Measurements from ENCODE around the gene BRK1. TPM values are rescaled to one million over a fixed set of nuclear protein-coding genes. Genes with fewer than 3 reads are reported as not detected.

The BRK1 gene
- total and polyA plus RNA-seq, 2 donors (not counting 1 experiment from before 2014, with no cell fraction given): 55.0 to 86.3 TPM

DNA sequence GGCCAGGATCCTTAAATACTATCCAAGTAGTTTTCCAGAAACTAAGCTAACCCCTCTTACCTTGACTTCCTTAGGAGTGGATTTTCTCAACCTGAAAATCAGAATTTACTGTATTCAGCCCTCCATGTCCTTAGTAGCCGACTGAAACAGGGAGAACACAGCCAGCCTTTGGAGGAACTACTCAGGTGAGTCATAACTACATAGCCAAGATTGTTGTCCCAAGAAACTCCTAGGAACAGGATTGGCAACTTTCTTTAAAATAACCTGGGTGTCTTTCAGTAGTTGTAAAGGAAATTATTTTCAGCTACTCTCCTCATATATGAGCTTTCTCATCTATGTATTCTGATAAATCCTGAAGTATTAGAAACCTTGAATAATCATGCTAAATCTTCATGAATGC is 29.7 kb upstream of the BRK1 start:
- Histone ChIP-seq H3K27me3 (replicated peaks in 1 of 4; ENCODE audit: control extremely low read depth in 1 of 4, control insufficient read depth in 3 of 4, insufficient read depth in 4 of 4, low read length in 3 of 4) (no peaks in the 10 kb centered on the region), H4K20me1 (ENCODE audit: control insufficient read depth, insufficient read depth, low read length, poor library complexity, severe bottlenecking) (no peaks in the 10 kb centered on the region), H3K36me3 (replicated peaks in 1 of 2; ENCODE audit: control extremely low read depth in 1 of 2, control insufficient read depth in 1 of 2, extremely low read depth in 1 of 2, insufficient read depth in 2 of 2, low read length in 1 of 2) (peaks cover 0 to 41% of the 10 kb centered on the region in 2 experiments), H3K4me3 (ENCODE audit: control extremely low read depth in 1 of 5, extremely low read depth in 1 of 5, insufficient read depth in 1 of 5, low read depth in 2 of 5, low read length in 4 of 5) (no peak overlapping the region), H3K9ac (ENCODE audit: low read length) (no peak overlapping the region), H3K9me3 (ENCODE audit: control extremely low read depth in 1 of 3, control insufficient read depth in 2 of 3, insufficient read depth in 1 of 3, low read length in 2 of 3) (no peaks in the 10 kb centered on the region), H3K79me2 (ENCODE audit: control insufficient read depth, insufficient read depth, low read length) (no peaks in the 10 kb centered on the region), H3K27ac (ENCODE audit: low read length in 2 of 2) (no peak overlapping the region), H3K4me2 (replicated peaks; ENCODE audit: low read depth, low read length, poor library complexity, severe bottlenecking) (no peak overlapping the region), H3K4me1 (ENCODE audit: control insufficient read depth in 2 of 2, insufficient read depth in 2 of 2, low read length in 2 of 2) (no peaks in the 10 kb centered on the region), H2AFZ (ENCODE audit: insufficient read depth, low read depth, low read length, poor library complexity, severe bottlenecking) (no peak overlapping the region)
- 100% methylated on average over 1 of the region's 1 CpG for WGBS (ENCODE audit: insufficient coverage)
- no peak for ATAC-seq (ENCODE audit: low read depth)
- no peak for DNase-seq
- CTCF ChIA-PET: no interaction called here
- H3K9me3 Mint-ChIP-seq (ENCODE audit: insufficient read depth): no peaks in the 10 kb centered on the region
- H3K27ac Mint-ChIP-seq: no peak overlapping the region
- H3K27me3 Mint-ChIP-seq: no peaks in the 10 kb centered on the region
- POLR2A ChIA-PET: no interaction called here
- intact Hi-C loops (cut with micrococcal nuclease): no loop called here
- TF ChIP-seq EZH2 (IDR thresholded peaks at IDR 0.05; ENCODE audit: borderline replicate concordance, insufficient read depth, low read depth, low read length, poor library complexity, severe bottlenecking): no peak
- TF ChIP-seq, protein P1, sequence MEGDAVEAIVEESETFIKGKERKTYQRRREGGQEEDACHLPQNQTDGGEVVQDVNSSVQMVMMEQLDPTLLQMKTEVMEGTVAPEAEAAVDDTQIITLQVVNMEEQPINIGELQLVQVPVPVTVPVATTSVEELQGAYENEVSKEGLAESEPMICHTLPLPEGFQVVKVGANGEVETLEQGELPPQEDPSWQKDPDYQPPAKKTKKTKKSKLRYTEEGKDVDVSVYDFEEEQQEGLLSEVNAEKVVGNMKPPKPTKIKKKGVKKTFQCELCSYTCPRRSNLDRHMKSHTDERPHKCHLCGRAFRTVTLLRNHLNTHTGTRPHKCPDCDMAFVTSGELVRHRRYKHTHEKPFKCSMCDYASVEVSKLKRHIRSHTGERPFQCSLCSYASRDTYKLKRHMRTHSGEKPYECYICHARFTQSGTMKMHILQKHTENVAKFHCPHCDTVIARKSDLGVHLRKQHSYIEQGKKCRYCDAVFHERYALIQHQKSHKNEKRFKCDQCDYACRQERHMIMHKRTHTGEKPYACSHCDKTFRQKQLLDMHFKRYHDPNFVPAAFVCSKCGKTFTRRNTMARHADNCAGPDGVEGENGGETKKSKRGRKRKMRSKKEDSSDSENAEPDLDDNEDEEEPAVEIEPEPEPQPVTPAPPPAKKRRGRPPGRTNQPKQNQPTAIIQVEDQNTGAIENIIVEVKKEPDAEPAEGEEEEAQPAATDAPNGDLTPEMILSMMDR (IDR thresholded peaks at IDR 0.05): no peak
- H3K4me1 Mint-ChIP-seq: no peaks in the 10 kb centered on the region
- H3K4me3 Mint-ChIP-seq: no peak overlapping the region

DNA sequence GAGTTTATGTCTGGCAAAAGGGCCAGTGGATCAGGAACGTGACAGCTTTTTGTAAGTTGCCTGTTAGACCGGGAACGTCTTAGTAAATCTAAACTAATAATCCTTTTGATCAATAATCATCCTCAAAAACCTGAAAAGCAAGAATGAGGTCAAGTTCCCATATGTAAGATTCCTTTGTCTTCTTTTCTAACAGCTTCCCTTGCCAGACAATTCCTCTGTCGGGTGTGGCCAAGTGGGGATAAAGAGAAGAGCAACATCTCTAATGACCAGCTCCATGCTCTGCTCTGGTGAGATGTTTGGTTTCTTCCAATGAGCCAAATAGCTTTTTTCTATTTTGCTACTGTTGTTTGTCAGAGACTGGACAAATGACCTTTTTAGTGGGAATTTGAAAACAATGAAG is 27.2 kb upstream of the BRK1 start:
- H3K4me3 ChIP-seq (ENCODE audit: control extremely low read depth in 1 of 5, extremely low read depth in 1 of 5, insufficient read depth in 1 of 5, low read depth in 2 of 5, low read length in 4 of 5): no peak overlapping the region
- H3K9ac ChIP-seq (ENCODE audit: low read length): no peak overlapping the region
- no peak overlapping the region for H3K4me3 Mint-ChIP-seq
- no peaks in the 10 kb centered on the region for H3K27me3 ChIP-seq (replicated peaks in 1 of 4; ENCODE audit: control extremely low read depth in 1 of 4, control insufficient read depth in 3 of 4, insufficient read depth in 4 of 4, low read length in 3 of 4)
- no peaks in the 10 kb centered on the region for H3K9me3 Mint-ChIP-seq (ENCODE audit: insufficient read depth)
- TF ChIP-seq, protein P1 (IDR thresholded peaks at IDR 0.05): no peak
- TF ChIP-seq EZH2 (IDR thresholded peaks at IDR 0.05; ENCODE audit: borderline replicate concordance, insufficient read depth, low read depth, low read length, poor library complexity, severe bottlenecking): no peak
- no peaks in the 10 kb centered on the region for H3K9me3 ChIP-seq (ENCODE audit: control extremely low read depth in 1 of 3, control insufficient read depth in 2 of 3, insufficient read depth in 1 of 3, low read length in 2 of 3)
- no peaks in the 10 kb centered on the region for H3K79me2 ChIP-seq (ENCODE audit: control insufficient read depth, insufficient read depth, low read length)
- H3K27ac Mint-ChIP-seq: no peak overlapping the region
- intact Hi-C loops (cut with micrococcal nuclease): no loop called here
- H3K36me3 ChIP-seq (replicated peaks in 1 of 2; ENCODE audit: control extremely low read depth in 1 of 2, control insufficient read depth in 1 of 2, extremely low read depth in 1 of 2, insufficient read depth in 2 of 2, low read length in 1 of 2): peaks cover 0 to 41% of the 10 kb centered on the region in 2 experiments
- CTCF ChIA-PET: no interaction called here
- no peaks in the 10 kb centered on the region for H4K20me1 ChIP-seq (ENCODE audit: control insufficient read depth, insufficient read depth, low read length, poor library complexity, severe bottlenecking)
- H3K27me3 Mint-ChIP-seq: no peaks in the 10 kb centered on the region
- no peak for DNase-seq
- H3K4me2 ChIP-seq (replicated peaks; ENCODE audit: low read depth, low read length, poor library complexity, severe bottlenecking): no peak overlapping the region
- POLR2A ChIA-PET: no interaction called here
- no peak overlapping the region for H2AFZ ChIP-seq (ENCODE audit: insufficient read depth, low read depth, low read length, poor library complexity, severe bottlenecking)
- no peaks in the 10 kb centered on the region for H3K4me1 ChIP-seq (ENCODE audit: control insufficient read depth in 2 of 2, insufficient read depth in 2 of 2, low read length in 2 of 2)
- no peak overlapping the region for H3K27ac ChIP-seq (ENCODE audit: low read length in 2 of 2)
- H3K4me1 Mint-ChIP-seq: no peaks in the 10 kb centered on the region
- no CpG with 5 or more reads among the region's 4 CpGs for WGBS (ENCODE audit: insufficient coverage)
- no peak for ATAC-seq (ENCODE audit: low read depth)
